NCI-H2029 treated with DMSO at 0.1 percent for 48 hours (cell line): ENCODE measurements around the gene POLR3A.

Experiments used
- DNase-seq: peaks from one replicate; lab custom pipeline; 2025; lab: John Stamatoyannopoulos, UW

The POLR3A gene

GRCh38 chr10:78046711-78047269 is 17.5 kb upstream of the POLR3A start:
- no peak for DNase-seq

GRCh38 chr10:78045856-78046255 is 16.5 kb upstream of the POLR3A start:
- no peak for DNase-seq

- no peak for DNase-seq
Measured at GRCh38 chr10:78045237-78045636, 15.9 kb upstream of the POLR3A start.

- no peak for DNase-seq
Measured at GRCh38 chr10:78044699-78045098, 15.4 kb upstream of the POLR3A start.

- DNase-seq = no peak
Measured at GRCh38 chr10:78044179-78044578, 14.9 kb upstream of the POLR3A start.

GRCh38 chr10:78042752-78043104 is 13.4 kb upstream of the POLR3A start:
- DNase-seq = no peak

GRCh38 chr10:78042058-78042751 is 12.9 kb upstream of the POLR3A start:
- no peak for DNase-seq

- DNase-seq = no peak
Measured at GRCh38 chr10:78041170-78042057, 12.1 kb upstream of the POLR3A start.

- DNase-seq = no peak
Measured at GRCh38 chr10:78039743-78040142, 10.4 kb upstream of the POLR3A start.

- no peak for DNase-seq
Measured at GRCh38 chr10:78038791-78039547, 9.7 kb upstream of the POLR3A start.

GRCh38 chr10:78038105-78038504 is 8.8 kb upstream of the POLR3A start:
- no peak for DNase-seq

GRCh38 chr10:78035933-78036583 is 6.7 kb upstream of the POLR3A start:
- DNase-seq = no peak

- no peak for DNase-seq
Measured at GRCh38 chr10:78035437-78035836, 6.1 kb upstream of the POLR3A start.

GRCh38 chr10:78035025-78035424 is 5.7 kb upstream of the POLR3A start:
- no peak for DNase-seq

GRCh38 chr10:78033637-78034470 is 4.5 kb upstream of the POLR3A start, which contains the start of gene RPS24:
RPS24 (plus strand) TSS chr10:78033863; CDS start chr10:78033902, 39 bp downstream.
- peak; percentile 85 for DNase-seq

- DNase-seq = no peak
Measured at GRCh38 chr10:78033387-78033636, 4.0 kb upstream of the POLR3A start.

GRCh38 chr10:78028438-78029268 is 662 bp downstream of the POLR3A start:
- no peak for DNase-seq

- no peak for DNase-seq
Measured at GRCh38 chr10:78025685-78026364, 3.5 kb downstream of the POLR3A start.

GRCh38 chr10:78023741-78024140 is 5.6 kb downstream of the POLR3A start:
- no peak for DNase-seq

GRCh38 chr10:78021201-78021600 is 8.1 kb downstream of the POLR3A start:
- DNase-seq = no peak
